GM21447 (cell line): ENCODE data around the gene AGL.
A peak's percentile ranks its signal among the peaks of the same experiment; 100 is the strongest.
"Not testable (repeated sequence)": the region's sequence is repeated elsewhere in the genome, so short reads cannot be mapped to it uniquely, and the experiment has no call there.

ENCODE experiments used
- ATAC-seq: cut with Tn5 transposase; IDR thresholded peaks from one replicate; pipeline ENCODE4 v1.9.1; 2021; ENCODE audit not compliant: unreplicated experiment

The AGL gene

GRCh38 chr1:99935534-99935933, 85.4 kb downstream of the AGL start:
- no peak for ATAC-seq

DNA sequence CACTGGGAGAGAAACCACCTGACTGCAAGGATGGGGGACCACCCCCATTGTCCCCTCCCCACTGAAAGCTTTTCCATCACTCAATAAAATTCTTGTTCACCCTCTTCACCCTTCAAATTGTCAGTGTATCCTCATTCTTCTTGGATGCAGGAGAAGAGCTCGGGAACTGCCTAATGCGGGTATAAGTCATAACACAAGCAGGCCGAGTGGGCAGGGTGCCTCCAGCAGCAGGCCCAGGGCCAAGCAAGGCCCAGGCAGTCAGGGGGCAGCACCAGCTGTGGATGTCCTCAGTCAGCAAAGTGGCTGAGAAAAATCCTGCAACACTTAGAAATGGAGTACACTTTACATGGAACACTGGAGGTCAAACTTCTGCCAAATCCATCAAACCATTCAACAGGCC, 85.9 kb downstream of the AGL start:
- no peak for ATAC-seq

DNA sequence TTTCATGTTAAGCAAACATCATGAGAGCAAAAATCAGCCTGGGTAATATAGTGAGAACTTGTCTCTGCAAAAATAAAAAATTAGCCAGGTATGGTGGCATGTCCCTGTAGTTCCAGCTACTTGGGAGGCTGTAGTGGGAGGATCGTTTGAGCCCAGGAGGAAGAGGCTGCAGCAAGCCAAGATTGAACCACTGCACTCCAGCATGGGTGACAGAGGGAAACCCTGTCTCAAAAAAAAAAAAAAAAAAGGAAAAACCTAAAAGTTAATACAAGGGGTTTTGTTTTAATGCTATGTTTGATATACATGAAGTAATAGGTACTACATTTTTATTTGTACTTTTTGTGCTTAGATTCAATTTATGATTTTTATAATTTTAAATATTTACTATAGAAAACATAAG, 92.6 kb downstream of the AGL start:
- no peak for ATAC-seq

- no peak for ATAC-seq
These were observed 93.1 kb downstream of the AGL start for GRCh38 chr1:99943223-99943794.

DNA sequence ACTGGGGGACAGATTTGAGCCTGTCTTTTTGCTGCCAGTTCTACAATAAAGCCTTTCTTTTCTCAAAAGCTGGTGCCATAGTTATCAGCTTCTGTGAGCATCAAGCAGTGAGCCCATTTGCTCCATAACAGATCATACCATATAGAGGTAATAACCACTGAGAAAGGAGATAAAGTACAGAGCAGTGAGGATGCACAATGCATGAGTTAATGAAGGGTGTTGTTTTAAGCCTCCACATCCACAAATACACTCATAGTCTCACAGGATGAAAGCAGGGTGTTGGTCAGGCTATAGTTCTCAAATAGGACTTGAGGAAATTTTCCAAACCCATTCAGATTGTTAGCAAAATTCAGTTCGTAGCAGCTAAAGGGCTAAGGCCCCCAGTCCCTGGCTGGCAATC, 94.0 kb downstream of the AGL start:
- no peak for ATAC-seq

GRCh38 chr1:99945174-99945573, 95.0 kb downstream of the AGL start:
- no peak for ATAC-seq

GRCh38 chr1:99950486-99950885, 100.3 kb downstream of the AGL start:
- ATAC-seq = no peak

GRCh38 chr1:99952522-99952921, 102.4 kb downstream of the AGL start:
- no peak for ATAC-seq

GRCh38 chr1:99955375-99955774, 105.2 kb downstream of the AGL start:
- ATAC-seq = no peak

DNA sequence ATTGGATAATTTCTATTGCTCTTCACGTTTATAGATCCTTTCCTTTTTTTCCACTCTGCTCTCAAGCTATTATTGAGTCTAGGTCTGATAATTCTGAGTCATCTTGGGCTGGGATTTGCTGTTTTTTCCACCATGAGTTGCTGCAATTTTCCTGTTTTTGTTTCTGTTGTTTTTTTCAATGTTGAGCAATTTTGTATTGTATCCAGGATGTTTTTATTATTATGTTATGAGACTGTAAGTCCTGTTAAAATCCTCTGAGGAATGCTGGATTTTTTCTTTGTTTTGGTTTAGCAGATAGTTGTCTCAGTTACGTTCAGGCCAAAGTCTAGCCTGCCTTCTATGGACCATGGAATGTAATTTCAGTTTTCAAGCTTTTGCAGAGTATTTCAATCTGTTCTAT, 106.6 kb downstream of the AGL start:
- ATAC-seq = no peak

- ATAC-seq = no peak
These were observed 107.7 kb downstream of the AGL start for GRCh38 chr1:99957818-99958217.

DNA sequence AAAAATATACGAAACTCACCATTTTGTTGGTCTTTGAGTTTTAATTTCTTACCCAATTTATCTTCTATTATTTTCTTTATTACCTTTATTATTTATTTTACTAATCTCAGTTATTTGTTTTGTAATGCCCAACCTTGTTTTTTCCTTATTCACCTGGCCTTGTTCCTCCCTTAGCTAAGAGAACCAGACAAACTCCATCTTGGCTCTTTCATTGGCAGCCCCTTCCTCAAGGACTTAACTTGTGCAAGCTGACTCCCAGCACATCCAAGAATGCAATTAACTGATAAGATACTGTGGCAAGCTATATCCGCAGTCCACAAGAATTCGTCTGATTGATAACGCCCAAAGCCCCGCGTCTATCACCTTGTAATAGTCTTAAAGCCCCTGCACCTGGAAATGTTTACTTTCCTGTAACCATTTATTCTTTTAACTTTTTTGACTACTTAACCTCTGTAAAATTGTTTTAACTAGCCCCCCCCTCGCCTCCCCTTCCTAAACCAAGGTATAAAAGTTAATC, 109.1 kb downstream of the AGL start:
- not testable (repeated sequence) for ATAC-seq

- ATAC-seq = not testable (repeated sequence)
These were observed 110.1 kb downstream of the AGL start for GRCh38 chr1:99960260-99960659.

- no peak for ATAC-seq
These were observed 113.1 kb downstream of the AGL start for GRCh38 chr1:99963041-99963795.

DNA sequence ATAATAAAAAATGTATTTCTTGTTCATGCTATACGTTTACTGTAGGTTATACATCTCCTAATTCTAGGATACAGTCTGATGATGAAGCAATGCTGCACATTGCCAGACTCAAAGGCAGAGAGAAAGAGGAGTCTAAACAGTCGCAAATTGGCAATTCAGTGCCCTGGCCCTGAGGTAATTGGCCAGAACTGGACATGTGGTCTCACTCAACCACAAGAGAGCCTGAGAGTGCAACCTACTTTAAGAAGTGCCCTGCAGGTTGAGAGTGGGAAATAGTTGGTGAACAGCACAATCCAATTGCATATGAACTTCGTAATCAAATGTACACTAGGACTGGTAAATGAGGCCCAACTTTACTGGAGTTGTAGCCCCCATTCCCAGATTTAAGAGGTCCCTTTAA, 114.6 kb downstream of the AGL start:
- ATAC-seq = no peak

GRCh38 chr1:99965646-99966375, 115.7 kb downstream of the AGL start:
- ATAC-seq = no peak

DNA sequence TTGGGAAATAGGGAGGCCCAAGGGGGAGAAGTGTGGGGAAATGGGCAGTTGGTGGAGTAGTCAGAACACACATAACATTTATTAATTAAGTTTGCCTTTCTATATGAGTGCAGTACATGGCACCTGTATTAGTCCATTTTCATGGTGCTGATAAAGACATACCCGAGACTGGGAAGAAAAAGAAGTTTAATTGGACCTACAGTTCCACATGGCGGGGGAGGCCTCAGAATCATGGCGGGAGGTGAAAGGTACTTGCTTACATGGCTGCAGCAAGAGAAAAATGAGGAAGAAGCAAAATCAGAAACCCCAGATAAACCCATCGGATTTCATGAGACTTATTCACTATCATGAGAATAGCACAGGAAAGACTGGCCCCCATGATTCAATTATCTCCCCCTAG, 118.1 kb downstream of the AGL start:
- no peak for ATAC-seq

DNA sequence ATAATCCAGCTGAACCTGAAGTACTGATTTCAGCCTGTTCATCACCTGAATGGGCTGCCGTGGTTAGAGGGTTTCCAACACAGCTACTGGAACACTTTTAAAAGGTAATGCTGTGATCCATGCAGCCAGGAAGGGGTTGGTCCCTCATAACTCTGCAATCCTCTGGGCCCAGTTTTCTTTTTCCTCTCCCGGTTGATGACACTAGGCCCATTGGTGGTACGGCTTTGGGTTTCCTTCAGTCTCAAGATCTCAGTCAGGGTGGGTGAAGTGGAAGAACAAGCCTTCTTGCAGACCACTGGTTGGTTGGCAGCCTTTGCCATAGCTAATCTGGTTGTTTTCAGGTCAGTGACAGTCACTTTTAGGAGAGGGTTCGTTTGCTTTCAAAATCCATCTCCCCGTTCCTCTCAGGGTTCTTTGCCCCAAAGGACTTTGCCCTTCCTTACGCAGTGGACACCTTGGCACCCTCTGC, 119.1 kb downstream of the AGL start:
- peak; percentile 23 for ATAC-seq

DNA sequence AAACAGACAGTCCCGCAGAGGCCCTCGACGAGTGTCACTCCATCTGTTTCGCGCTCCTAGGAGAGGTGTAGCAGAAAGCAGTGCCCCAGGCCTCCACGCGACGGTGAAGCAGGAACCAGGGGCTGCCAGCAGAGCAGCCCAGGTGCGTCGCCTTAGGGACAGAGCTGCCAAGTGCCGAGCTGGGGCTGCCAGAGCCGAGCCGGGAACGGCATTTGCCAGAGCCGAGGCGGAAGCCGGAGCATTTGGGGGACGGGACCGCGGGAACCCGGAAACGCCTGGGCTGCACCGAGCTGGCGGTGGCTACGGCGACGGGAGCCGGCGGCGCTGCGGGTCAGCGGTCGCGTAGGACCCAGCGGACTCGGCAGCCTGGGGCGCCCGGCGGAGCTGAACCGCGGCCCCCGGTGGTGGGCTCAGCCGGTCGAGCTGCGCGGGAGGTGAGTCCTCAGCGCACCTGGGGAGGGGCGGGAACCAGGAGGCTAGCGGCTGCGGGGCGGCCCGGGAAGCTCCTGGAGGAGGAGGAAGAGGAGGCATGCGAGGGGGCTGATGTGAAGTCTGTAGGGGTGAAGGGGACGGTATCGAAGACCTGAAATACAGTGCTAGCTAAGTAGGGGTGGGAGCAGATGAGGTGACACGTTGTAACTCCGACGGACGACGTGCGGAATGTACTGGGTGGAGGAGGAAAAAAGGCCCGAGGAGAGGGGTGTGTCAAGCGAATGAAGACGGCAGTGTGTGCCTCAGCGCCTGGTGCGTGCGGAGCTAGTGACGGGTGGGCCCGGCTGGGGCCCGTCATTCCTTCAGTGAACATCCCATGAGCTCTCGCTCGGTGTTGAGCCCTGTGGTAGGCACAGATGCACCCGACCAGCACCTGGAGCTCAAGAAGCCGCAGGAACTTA, 119.8 kb downstream of the AGL start, which contains the start of gene SLC35A3:
SLC35A3 (plus strand) TSS at position 268 of the 893 bp plus-strand sequence. CDS start 23,559 bp downstream, outside the sequence.
- peak; percentile 91 for ATAC-seq

GRCh38 chr1:99970713-99971255, 120.6 kb downstream of the AGL start:
- no peak for ATAC-seq
